Left renal cortex interstitium (tissue), 4 donors: ENCODE data around the gene ZBTB8A. TPM values are rescaled to one million over a fixed set of nuclear protein-coding genes. Genes with fewer than 3 reads are reported as not detected.
"Not testable (repeated sequence)": the region's sequence is repeated elsewhere in the genome, so short reads cannot be mapped to it uniquely, and the experiment has no call there.

Experiments used
- DNase-seq, 4 donors: peaks; one replicate each; pipeline ENCODE4 v3.0.0-alpha.2; 2013; ENCODE audit warnings: low read depth in 4 of 4, low spot score in 2 of 4, missing footprints in 1 of 4
- polyA plus RNA-seq, 4 donors: library from polyadenylated mRNA; unstranded; fragments of 120-200 nt; gene quantifications; one replicate each; pipeline ENCODE4 v1.2.1, GENCODE V29; 2013; ENCODE audit not compliant: insufficient read length in 4 of 4

ZBTB8A gene
- polyA plus RNA-seq, 4 donors: 15.1 to 19.8 (median 16.1) TPM

DNA sequence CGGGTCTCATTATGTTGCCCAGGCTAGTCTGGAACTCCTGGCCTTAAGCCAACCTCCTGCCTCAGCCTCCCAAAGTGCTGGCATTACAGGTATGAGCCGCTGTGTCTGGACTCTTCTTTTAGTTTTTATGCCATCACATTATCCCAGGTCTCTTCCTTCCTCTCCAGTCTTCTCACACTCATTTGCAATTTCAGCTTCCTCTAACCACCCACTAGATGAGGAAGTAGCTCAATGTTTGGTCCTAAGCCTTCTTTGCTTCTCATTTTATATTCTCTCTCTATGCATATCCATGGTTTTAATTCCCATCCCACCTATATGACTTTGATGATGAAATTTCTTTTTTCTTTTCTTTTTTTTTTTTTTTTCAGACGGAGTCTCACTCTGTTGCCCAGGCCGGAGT is 3.1 kb upstream of the ZBTB8A start:
- no peak for DNase-seq

DNA sequence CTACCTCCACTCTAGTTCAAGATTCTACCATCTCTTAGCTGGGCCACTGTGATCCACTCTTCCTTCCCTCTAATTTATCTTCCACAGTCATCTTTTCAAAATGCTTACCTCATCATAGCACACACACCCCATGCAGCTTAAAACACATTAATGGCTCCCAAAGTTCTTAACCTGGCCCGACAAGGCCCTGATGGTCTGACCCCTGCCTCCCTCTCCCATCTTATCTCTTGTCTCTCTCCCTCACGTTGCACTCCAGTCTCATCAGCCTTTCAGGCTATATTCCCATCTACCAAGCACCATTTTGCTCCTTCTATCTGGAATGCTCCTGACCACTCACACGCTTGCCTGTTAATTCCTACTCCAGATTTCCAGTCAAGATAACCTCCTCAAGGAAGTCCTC is 2.5 kb upstream of the ZBTB8A start:
- DNase-seq: no peak

DNA sequence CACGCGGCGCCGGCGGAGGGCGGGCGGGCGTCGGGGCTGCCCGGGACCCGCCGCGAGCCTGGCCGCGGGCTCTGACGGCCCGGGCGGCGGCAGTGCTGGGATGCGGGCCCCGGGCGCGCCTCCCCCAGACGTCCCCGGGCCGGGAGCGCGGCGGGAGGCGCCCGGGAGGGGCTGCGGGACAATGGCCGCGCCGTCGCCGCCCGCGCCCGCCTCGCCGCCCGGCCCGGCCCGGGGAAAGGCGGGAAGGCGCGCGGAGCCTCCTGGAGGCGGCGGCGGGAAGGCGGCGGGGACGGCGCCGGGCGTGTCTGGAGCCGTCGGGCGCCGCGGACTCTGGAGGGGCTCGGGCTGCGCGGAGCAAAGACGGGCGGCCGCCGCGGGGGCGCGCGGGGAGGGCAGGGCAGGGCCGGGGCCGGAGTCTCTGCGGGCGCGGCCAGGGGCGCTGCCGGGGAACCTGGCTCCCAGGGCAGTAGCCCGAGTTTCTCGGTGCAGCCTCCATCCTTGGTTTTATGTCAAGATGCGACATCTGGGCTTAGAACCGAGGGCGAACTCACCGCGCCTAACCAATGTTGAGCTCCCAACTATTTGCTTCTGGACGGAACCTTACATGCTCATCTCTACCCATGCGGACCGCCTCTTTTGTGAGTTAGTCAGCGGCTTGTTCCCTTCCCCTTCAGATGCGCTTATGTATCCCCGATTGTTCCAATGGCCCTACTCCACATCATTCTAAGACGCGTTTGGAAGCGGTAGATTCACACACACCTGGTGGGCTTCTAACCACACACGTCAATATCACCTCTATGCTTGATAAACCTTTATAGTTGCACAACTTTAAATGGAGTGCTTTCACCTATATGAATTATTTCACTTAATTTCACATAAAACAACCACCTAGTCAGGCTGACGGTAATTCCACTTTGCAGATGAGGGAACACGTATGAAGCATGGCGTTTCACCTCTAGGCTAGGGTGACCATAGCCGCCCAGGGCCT is 651 bp downstream of the ZBTB8A start:
- DNase-seq: peak in 3 of 4 donors; percentile 23 to 39 (median 28)

DNA sequence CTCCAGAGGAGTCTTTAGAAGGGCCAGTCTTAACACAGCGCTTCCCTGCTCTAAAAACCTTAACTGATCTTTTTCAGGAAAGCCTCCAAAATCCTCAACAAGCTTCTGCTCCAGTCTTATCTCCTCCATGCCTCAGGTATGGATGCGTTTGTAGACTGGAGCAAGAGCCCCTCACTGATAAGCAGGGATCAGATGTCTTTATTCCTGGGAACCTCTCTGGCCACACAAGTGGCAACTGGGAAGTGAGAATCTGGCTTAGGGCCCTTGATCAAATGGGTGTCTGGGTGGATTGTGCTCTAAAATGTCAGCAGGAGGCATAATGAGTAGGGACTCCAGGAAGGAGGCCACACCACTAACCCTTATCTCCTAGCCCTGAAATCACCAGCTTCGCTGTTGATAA is 1.4 kb downstream of the ZBTB8A start:
- DNase-seq: no peak

DNA sequence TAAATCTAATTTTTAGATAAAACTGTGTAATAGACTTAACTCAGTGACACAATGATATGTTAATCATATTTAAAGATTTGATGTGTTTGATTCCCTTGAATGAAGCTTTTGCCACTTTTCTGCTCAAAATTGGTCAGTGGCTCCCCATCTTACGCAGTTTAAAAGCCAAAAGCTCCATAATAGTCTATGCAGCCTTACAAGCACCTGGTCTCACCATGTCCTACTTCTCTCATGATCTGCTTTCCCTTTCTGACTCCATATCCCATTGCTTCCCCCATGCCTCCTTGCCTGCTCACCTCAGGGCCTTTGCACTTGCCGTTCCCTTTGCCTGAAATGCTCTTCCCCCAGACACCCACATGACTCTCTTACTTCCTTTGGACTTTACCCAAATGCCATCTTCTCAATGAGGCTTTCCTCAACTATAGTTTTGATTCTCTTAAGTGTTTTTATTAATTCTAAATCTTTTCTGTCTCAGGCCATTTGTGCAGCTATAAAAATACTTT is 1.9 kb downstream of the ZBTB8A start:
- DNase-seq: no peak

DNA sequence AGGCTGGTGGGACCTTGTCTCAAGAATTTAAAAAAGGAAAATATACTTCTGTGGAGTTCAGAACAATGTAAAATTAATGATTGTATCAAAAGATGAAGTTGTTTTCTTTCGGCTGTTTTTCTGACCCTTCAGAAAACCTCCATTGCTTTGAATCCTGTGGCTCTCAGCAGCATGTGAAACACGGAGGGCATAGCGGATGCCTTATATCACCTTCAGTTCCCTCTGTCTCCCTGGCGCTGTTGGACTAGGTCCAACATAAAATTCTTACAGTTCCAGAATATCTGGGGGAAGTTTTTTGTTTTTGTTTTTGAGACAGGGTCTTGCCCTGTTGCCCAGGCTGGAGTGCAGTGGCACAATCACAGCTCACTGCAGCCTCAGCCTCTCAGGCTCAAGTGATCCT is 7.4 kb downstream of the ZBTB8A start:
- no peak for DNase-seq

DNA sequence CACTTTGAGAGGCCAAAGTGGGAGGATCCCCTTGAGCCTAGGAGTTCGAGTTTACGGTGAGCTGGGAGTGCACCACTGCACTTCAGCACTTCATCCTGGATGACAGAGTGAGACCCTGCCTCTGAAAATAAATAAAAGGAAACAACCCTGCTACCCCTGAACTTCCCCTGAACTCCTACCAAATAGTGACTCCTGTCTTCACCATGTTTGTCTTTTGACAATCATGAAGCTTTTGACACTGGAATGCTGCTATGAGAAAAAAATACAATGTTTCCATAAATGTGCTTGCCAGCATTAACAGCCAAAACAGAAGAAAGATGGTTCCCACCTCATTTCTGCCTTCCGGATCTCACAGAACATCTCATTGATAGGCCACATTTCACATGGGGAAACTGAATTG is 10.4 kb downstream of the ZBTB8A start:
- no peak for DNase-seq

DNA sequence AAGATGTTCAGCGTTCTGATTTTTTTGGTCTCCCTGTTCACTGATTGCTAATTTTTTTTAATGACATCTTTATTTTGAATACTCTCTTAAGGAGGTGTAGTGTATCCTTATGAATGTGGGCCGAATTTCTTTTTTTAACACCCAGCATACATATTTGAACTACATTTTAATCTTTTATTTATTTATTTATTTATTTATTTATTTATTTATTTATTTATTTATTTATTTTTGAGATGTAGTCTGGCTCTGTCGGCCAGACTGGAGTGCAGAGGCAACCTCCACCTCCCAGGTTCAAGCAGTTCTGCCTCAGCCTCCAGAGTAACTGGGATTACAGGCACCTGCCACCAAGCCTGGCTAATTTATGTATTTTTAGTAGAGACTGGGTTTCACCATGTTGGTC is 15.1 kb downstream of the ZBTB8A start:
- DNase-seq: no peak

DNA sequence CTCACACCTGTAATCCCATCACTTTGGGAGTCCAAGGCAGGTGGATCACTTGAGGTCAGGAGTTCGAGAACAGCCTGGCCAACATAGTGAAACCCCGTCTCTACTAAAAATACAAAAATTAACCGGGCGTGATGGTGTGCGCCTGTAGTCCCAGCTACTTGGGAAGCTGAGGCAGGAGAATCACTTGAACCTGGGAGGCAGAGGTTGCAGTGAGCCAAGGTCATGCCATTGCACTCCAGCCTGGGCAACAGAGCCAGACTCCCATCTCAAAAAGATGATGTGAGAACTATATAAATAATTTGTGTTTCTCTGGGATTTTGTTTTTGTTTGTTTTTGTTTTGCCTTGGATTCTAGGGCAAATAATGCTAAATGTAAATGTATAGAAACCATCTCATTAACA is 17.8 kb downstream of the ZBTB8A start:
- DNase-seq: not testable (repeated sequence)

DNA sequence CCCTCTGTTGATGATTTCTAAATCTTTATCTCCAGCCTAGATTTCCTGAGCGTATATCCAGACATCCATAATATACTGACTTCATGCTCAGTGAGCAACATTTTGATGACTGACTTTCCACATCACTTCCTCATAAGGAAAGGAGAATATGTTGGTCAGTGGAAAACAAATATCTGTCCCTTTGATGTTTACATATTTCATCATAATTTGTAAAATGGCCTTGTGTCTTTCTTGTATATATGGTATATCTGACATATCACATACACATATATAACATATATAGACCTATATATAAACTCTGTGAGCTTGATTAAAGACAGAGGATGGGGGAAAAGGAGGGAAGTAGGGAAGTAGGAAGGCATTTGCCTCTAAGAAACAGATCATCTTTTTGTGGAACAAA is 18.6 kb downstream of the ZBTB8A start:
- no peak for DNase-seq

DNA sequence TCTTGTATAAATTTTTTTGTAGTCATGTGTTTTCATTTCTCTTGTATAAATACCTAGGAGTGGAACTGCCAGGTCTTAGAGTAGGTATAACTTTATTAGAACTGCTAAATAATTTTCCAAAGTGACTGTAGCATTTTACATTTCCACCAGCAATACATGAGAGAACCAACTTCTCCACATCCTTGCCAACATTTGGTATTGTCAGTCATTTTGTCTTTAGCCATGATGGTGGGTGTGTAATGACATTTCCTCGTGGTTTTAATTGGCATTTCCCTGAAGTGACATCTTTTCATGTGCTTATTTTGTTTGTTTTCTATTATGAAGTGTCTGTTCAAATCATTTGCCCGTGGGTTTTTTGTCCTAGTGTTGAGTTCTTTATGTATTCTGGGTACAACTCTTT is 29.7 kb downstream of the ZBTB8A start:
- DNase-seq: no peak

DNA sequence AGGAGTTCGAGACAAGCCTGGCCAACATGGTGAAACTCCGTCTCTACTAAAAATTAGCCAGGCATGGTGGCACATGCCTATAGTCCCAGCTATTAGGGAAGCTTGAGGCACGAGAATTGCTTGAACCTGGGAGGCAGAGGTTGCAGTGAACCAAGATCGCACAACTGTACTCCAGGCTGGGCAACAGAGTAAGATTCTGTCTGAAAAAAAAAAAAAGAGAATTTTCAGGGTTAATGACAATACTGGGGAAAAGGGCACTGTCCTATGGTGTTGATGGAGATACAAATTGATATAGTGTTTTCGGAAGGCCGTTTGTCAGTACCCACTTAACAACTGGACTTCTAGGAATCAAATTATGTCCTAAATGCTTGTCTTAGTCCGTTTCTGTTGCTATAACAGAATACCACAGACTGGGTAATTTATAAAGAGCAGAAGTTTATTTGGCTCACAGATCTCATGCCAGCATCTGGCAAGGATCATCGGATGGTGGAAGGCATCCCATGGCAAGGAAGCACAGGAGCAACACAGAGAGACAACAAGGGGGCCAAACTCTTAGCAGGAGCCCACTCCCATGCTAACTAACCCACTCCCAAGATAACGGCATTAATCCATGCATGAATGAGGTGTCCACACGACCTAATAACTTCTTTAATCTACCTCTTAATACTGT is 41.3 kb downstream of the ZBTB8A start:
- no peak for DNase-seq

DNA sequence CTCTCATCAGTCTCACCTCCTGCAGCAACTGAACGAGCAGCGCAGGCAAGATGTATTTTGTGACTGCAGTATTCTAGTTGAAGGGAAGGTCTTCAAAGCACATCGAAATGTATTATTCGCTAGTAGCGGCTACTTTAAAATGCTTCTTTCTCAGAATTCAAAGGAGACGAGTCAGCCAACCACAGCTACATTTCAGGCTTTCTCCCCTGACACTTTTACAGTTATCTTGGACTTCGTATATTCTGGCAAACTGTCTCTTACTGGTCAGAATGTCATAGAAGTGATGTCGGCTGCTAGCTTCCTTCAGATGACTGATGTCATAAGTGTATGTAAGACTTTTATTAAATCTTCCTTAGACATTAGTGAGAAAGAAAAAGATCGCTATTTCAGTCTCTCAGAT is 53.7 kb downstream of the ZBTB8A start:
- no peak for DNase-seq

DNA sequence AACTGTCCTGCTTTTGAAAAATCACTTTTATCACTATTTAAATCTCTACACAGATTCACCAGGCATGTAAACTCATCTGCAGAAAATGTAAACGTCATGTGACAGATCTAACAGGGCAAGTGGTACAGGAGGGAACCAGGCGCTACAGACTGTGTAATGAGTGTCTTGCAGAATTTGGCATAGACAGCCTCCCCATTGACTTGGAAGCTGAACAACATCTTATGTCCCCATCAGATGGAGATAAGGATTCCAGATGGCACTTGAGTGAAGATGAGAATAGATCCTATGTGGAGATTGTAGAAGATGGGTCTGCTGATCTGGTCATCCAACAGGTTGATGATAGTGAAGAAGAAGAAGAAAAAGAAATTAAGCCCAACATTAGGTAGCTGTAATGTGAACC is 60.8 kb downstream of the ZBTB8A start:
- DNase-seq: no peak

DNA sequence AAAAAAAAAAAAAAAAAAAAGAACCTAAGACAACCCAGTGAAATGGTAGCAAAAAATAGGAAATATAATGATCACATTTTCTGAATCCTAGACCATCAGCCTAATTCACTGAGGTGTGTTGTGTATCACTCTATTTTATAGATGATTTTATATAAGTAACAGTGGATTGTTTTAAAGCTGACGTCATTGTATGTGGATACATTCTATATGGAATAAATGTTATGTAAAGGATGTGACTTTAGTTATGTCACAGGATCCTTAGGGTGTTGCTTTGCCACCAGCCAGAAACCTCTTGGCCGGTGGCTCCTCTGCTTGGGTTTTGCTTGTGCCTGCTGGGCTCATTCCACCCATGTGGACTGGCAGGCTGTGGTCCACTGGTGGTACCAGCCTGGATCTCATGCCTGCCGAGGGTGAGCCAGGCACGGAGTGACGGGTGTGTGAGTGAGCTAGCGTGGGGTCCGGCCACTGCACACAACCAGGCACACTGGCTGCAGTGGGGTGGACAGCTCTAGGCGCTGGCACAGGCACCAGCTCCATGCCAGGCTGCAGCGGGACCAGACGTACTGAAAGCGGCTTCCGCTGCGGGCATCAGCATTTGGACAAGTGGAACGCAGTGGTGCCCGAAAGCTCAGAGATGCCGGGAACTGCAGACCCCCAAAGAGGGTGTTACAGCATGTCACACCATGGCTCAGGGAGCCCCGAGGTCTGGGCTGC is 66.6 kb downstream of the ZBTB8A start:
- DNase-seq: no peak

DNA sequence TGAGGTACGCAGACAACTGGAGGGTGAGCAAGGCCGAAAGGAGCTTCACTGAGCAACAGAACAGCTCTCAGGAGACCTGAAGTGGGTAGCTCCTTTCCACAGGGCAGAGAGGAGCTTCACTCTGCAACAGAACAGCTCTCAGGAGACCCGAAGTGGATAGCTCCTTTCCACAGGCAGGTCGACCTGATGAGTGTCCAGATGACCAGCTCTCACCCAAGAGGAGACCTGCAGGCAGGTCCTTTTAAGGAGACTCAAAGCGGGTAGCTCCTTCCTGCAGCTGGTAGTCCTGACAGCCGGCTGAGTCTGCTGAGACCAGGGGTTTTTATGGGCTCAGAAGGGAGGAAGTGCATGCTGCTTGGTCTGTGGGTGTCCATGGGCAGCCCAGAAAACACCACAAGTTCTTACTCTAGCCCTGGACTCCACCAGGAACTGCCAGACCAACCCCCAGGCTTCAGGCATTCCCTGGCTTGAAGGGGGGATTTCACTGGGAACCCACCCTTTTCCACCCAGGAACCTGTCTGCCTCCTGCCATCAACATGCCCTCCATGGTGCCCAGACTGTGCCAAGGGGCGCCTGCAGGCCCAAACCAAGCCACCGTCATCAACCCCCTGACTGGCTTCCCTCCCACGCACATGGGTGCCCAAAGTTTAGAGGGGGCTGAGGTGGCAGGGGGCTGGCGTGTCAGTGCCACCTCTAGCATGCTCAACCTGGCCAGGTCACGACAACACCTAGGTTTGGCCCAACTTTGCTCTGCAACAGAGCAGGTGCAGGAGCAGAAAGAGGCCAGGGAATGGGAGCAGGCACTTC is 67.5 kb downstream of the ZBTB8A start:
- no peak for DNase-seq

DNA sequence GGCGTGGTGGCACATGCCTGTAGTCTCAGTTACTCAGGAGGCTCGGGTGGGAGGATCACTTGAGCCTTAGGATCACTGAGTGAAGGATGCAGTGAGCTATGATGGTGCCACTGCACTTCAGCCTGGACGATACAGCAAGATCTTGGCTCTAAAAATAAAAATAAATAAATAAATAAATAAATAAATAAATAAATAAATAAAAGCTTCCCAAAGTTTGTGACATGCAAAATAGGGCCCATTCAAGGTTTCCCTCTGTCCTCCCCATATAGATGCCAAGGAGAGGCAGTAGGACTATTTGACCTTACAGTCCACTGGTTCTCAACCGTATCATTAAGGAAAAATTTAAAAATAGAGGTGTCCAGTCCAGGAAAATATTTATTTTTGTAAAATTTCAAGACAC is 70.0 kb downstream of the ZBTB8A start:
- no peak for DNase-seq

DNA sequence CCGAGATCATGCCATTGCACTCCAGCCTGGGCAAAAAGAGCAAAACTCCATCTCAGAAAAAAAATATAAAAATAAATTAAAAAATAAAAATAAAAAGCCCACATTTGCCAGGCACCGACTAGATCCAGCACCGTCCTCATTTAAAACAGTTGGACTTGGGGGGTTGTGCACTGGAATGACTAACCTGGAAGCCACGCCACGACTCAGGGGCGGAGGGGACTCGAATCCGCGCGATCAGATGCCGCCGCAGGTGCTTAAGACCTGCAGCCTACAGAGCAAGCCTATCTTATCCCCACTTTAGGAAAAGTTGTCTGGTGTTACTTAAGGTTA is 72.6 kb downstream of the ZBTB8A start:
- DNase-seq: no peak

DNA sequence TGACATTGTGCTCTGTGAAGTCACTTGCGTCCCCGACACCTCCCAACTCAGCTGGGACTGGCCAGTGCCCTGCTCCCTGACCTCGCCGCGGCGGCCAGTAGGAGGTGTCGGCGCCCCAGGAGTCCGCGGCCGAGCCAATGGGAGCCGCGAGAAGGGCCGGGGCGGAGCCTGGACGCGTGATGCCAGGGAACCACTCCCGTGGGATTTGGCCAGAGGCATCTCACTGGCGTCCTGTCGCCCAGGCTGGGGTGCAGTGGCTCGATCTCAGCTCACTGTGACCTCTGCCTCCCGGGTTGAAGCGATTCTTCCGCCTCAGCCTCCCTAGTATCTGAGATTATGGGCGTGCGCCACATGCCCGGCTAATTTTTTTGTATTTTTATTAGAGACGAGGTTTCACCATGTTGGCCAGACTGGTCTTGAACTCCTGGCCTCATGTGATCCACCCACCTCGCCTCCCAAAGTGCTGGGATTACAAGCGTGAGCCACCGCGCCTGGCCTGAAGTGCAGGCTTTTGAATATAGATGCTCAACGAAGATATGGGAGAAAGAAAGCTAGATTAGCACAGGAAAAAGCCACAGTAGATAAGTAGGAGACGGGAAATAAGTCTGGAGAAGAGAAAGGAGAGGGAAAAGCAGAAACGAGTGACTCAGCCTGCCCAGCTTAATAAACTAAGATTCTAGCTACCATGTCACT is 73.1 kb downstream of the ZBTB8A start:
- DNase-seq: peak in 3 of 4 donors; percentile 4 to 41 (median 19)

DNA sequence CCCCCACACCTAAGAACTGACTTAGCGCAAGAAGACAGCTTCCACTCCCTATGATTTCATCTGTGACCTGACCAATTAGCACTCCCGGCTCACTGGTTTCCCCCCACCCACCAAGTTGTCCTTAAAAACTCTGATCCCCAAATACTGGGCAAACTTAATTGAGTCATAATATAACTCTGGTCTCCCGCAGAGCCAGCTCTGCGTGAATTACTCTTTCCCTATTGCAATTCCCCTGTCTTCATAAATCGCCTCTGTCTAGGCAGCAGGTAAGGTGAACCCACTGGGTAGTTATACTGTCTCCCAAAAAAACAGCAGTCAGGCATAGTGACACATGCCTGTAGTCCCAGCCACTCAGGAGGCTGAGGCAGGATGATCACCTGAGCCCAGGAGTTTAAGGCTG is 74.2 kb downstream of the ZBTB8A start:
- no peak for DNase-seq
